Astrocyte (in vitro differentiated cells and primary cell): Measurements from ENCODE around the gene CBFB. TPM values are rescaled to one million over a fixed set of nuclear protein-coding genes. Genes with fewer than 3 reads are reported as not detected.
"Not testable (repeated sequence)": the region's sequence is repeated elsewhere in the genome, so short reads cannot be mapped to it uniquely, and the experiment has no call there.

Experiments used
- DNase-seq: peaks from one replicate; pipeline ENCODE4 v3.0.0-alpha.2; 2010; ENCODE audit warnings: low read depth
- FAIRE-seq: peaks from 2 replicates; lab custom pipeline; 2011; peaks lifted over from hg19 to GRCh38; lab: Jason Lieb, UNC
- H2AFZ ChIP-seq: 2 replicates; pipeline ENCODE4 v1.6.0; 2012; ENCODE audit warnings: low read depth, low read length, inconsistent platforms
- H3K27ac ChIP-seq: 2 replicates; pipeline ENCODE4 v1.5.1; 2011; ENCODE audit warnings: low read depth, low read length, inconsistent platforms
- H3K27me3 ChIP-seq: 2 replicates; pipeline ENCODE4 v1.6.0; 2011; ENCODE audit warnings: low read length, inconsistent platforms; ENCODE audit not compliant: insufficient read depth
- H3K36me3 ChIP-seq: 2 replicates; pipeline ENCODE4 v1.5.1; 2011; ENCODE audit warnings: low read length, inconsistent platforms; ENCODE audit not compliant: insufficient read depth
- H3K4me1 ChIP-seq: 2 replicates; pipeline ENCODE4 v1.5.1; 2011; ENCODE audit warnings: low read length, inconsistent platforms; ENCODE audit not compliant: insufficient read depth
- H3K4me2 ChIP-seq: 2 replicates; pipeline ENCODE4 v1.6.0; 2012; ENCODE audit warnings: low read length, inconsistent platforms
- H3K4me3 ChIP-seq: 2 replicates; pipeline ENCODE4 v1.5.1; 2011; ENCODE audit warnings: low read depth, mild to moderate bottlenecking, low read length, inconsistent platforms; ENCODE audit not compliant: insufficient read depth
- H3K79me2 ChIP-seq: 2 replicates; pipeline ENCODE4 v1.6.0; 2012; ENCODE audit warnings: mild to moderate bottlenecking, low read length, inconsistent platforms; ENCODE audit not compliant: insufficient read depth
- H3K9ac ChIP-seq: 2 replicates; pipeline ENCODE4 v1.6.0; 2012; ENCODE audit warnings: mild to moderate bottlenecking, low read length, inconsistent platforms
- H3K9me3 ChIP-seq: 2 replicates; pipeline ENCODE4 v1.5.1; 2012; ENCODE audit warnings: low read depth, mild to moderate bottlenecking, low read length, inconsistent platforms; ENCODE audit not compliant: insufficient read depth
- H4K20me1 ChIP-seq: 2 replicates; pipeline ENCODE4 v1.6.0; 2012; ENCODE audit warnings: low read length, inconsistent platforms; ENCODE audit not compliant: insufficient read depth
- H3K27ac Mint-ChIP-seq: one replicate; pipeline ENCODE4 v1.8.0; 2021; ENCODE audit warnings: mild to moderate bottlenecking, mixed read lengths; ENCODE audit not compliant: unreplicated experiment
- H3K27me3 Mint-ChIP-seq: one replicate; pipeline ENCODE4 v1.8.0; 2021; ENCODE audit warnings: low read depth, mixed read lengths; ENCODE audit not compliant: unreplicated experiment
- H3K36me3 Mint-ChIP-seq: one replicate; pipeline ENCODE4 v1.8.0; 2021; ENCODE audit warnings: low read depth, mixed read lengths; ENCODE audit not compliant: unreplicated experiment
- H3K4me1 Mint-ChIP-seq: one replicate; pipeline ENCODE4 v1.8.0; 2021; ENCODE audit warnings: low read depth, mixed read lengths; ENCODE audit not compliant: unreplicated experiment
- H3K4me3 Mint-ChIP-seq: one replicate; pipeline ENCODE4 v1.8.0; 2021; ENCODE audit warnings: mild to moderate bottlenecking, moderate library complexity, mixed read lengths; ENCODE audit not compliant: unreplicated experiment
- H3K9me3 Mint-ChIP-seq: one replicate; pipeline ENCODE4 v1.8.0; 2021; ENCODE audit warnings: mild to moderate bottlenecking, mixed read lengths; ENCODE audit not compliant: unreplicated experiment
- CTCF ChIP-seq: IDR thresholded peaks from 2 replicates; pipeline ENCODE4 v1.5.1; 2011; ENCODE audit warnings: low read depth, mild to moderate bottlenecking, inconsistent platforms, low read length, moderate library complexity; ENCODE audit not compliant: insufficient read depth
- EZH2 ChIP-seq: IDR thresholded peaks from 2 replicates; pipeline ENCODE4 v1.6.1; 2012; ENCODE audit warnings: mild to moderate bottlenecking, low read length, inconsistent platforms; ENCODE audit not compliant: insufficient read depth
- total RNA-seq: library from RNA; stranded (reverse); gene quantifications from 2 replicates; pipeline ENCODE4 v1.2.1, GENCODE V29; 2021

The CBFB gene
- total RNA-seq, 1 donor from 2014 or later: 104 TPM

GRCh38 chr16:67116388-67117311 is 87.7 kb downstream of the CBFB start:
- no peak for TF ChIP-seq EZH2
- TF ChIP-seq CTCF: no peak
- Histone ChIP-seq H3K4me1 (peaks cover 9% of the 10 kb centered on the region), H3K9me3 (no peaks in the 10 kb centered on the region), H3K27me3 (no peaks in the 10 kb centered on the region), H3K79me2 (peaks cover 63% of the 10 kb centered on the region), H3K9ac (no peak overlapping the region), H3K4me2 (no peak overlapping the region), H3K27ac (no peak overlapping the region), H3K4me3 (no peak overlapping the region), H2AFZ (no peak overlapping the region), H3K36me3 (peaks cover 8% of the 10 kb centered on the region), H4K20me1 (peaks cover 49% of the 10 kb centered on the region)
- Mint-ChIP-seq H3K27me3 (no peaks in the 10 kb centered on the region), H3K27ac (peak overlapping the region; percentile 89), H3K36me3 (peaks cover 11% of the 10 kb centered on the region), H3K4me3 (no peak overlapping the region), H3K9me3 (no peaks in the 10 kb centered on the region), H3K4me1 (peaks cover 25% of the 10 kb centered on the region)
- DNase-seq: no peak
- no peak for FAIRE-seq

GRCh38 chr16:67117716-67118115 is 88.8 kb downstream of the CBFB start:
- Histone ChIP-seq H3K4me1 (peaks cover 9% of the 10 kb centered on the region), H3K4me2 (no peak overlapping the region), H3K9me3 (no peaks in the 10 kb centered on the region), H3K9ac (no peak overlapping the region), H3K27me3 (no peaks in the 10 kb centered on the region), H3K4me3 (no peak overlapping the region), H3K36me3 (peaks cover 10% of the 10 kb centered on the region), H2AFZ (no peak overlapping the region), H4K20me1 (peaks cover 40% of the 10 kb centered on the region), H3K27ac (no peak overlapping the region), H3K79me2 (peaks cover 52% of the 10 kb centered on the region)
- no peak for FAIRE-seq
- no peak for DNase-seq
- peaks cover 23% of the 10 kb centered on the region for H3K4me1 Mint-ChIP-seq
- H3K9me3 Mint-ChIP-seq: no peaks in the 10 kb centered on the region
- H3K27ac Mint-ChIP-seq: no peak overlapping the region
- H3K4me3 Mint-ChIP-seq: no peak overlapping the region
- TF ChIP-seq CTCF: no peak
- TF ChIP-seq EZH2: no peak
- H3K27me3 Mint-ChIP-seq: no peaks in the 10 kb centered on the region
- H3K36me3 Mint-ChIP-seq: peaks cover 13% of the 10 kb centered on the region

- no peaks in the 10 kb centered on the region for H3K9me3 ChIP-seq
- peaks cover 20% of the 10 kb centered on the region for H3K36me3 ChIP-seq
- Mint-ChIP-seq H3K4me1 (peaks cover 17% of the 10 kb centered on the region), H3K27me3 (no peaks in the 10 kb centered on the region), H3K4me3 (no peak overlapping the region), H3K9me3 (no peaks in the 10 kb centered on the region), H3K27ac (no peak overlapping the region), H3K36me3 (peaks cover 11% of the 10 kb centered on the region)
- FAIRE-seq (no peak), DNase-seq (no peak)
- H3K9ac ChIP-seq: no peak overlapping the region
- H3K27me3 ChIP-seq: no peaks in the 10 kb centered on the region
- H3K79me2 ChIP-seq: peaks cover 33% of the 10 kb centered on the region
- H3K4me2 ChIP-seq: no peak overlapping the region
- H3K4me1 ChIP-seq: peaks cover 5% of the 10 kb centered on the region
- no peak for TF ChIP-seq EZH2
- TF ChIP-seq CTCF: no peak
- H3K4me3 ChIP-seq: no peak overlapping the region
- H3K27ac ChIP-seq: no peak overlapping the region
- peaks cover 27% of the 10 kb centered on the region for H4K20me1 ChIP-seq
- no peak overlapping the region for H2AFZ ChIP-seq
Observed at GRCh38 chr16:67120025-67120424, 91.1 kb downstream of the CBFB start.

GRCh38 chr16:67122799-67123198 is 93.8 kb downstream of the CBFB start:
- Histone ChIP-seq H3K36me3 (peaks cover 20% of the 10 kb centered on the region), H3K79me2 (peaks cover 10% of the 10 kb centered on the region), H4K20me1 (peaks cover 25% of the 10 kb centered on the region)
- peaks cover 18% of the 10 kb centered on the region for H3K36me3 Mint-ChIP-seq
- not testable (repeated sequence) for H3K9me3 Mint-ChIP-seq, H3K4me2 ChIP-seq, H3K27ac ChIP-seq, H3K4me1 ChIP-seq, H3K9me3 ChIP-seq, H3K27me3 Mint-ChIP-seq, H2AFZ ChIP-seq, H3K9ac ChIP-seq, FAIRE-seq, H3K4me1 Mint-ChIP-seq, H3K4me3 Mint-ChIP-seq, H3K27me3 ChIP-seq, H3K4me3 ChIP-seq, H3K27ac Mint-ChIP-seq, DNase-seq
